ENCODE measurements around the gene KDM8.

Gene KDM8

GRCh38 chr16:27233731-27234130 lies 30.4 kb downstream of the KDM8 start:
- H3K27ac ChIP-seq (ENCODE audit: low read depth, low read length): no peak overlapping the region

GRCh38 chr16:27234171-27234570 lies 30.8 kb downstream of the KDM8 start:
- Histone ChIP-seq H3K4me1 (ENCODE audit: insufficient read depth, low read length) (peaks cover 17% of the 10 kb centered on the region), H3K9me3 (ENCODE audit: low read length) (no peaks in the 10 kb centered on the region), H3K4me3 (ENCODE audit: low read depth in 1 of 2, low read length in 2 of 2) (no peak overlapping the region), H3K27ac (ENCODE audit: low read depth, low read length) (no peak overlapping the region), H3K36me3 (ENCODE audit: insufficient read depth, low read length) (peaks cover 30% of the 10 kb centered on the region), H3K27me3 (ENCODE audit: control insufficient read depth in 1 of 2, insufficient read depth in 2 of 2, low read length in 2 of 2) (no peaks in the 10 kb centered on the region), H3K9ac (ENCODE audit: low read length) (no peak overlapping the region)

More at GRCh38 chr16:27233731-27234130, 30.4 kb downstream of the KDM8 start:
- H3K9me3 ChIP-seq (ENCODE audit: low read length): no peaks in the 10 kb centered on the region
- no peak overlapping the region for H3K9ac ChIP-seq (ENCODE audit: low read length)
- H3K4me1 ChIP-seq (ENCODE audit: insufficient read depth, low read length): peaks cover 17% of the 10 kb centered on the region
- H3K36me3 ChIP-seq (ENCODE audit: insufficient read depth, low read length): peaks cover 30% of the 10 kb centered on the region
- no peak overlapping the region for H3K4me3 ChIP-seq (ENCODE audit: low read depth in 1 of 2, low read length in 2 of 2)
- H3K27me3 ChIP-seq (ENCODE audit: control insufficient read depth in 1 of 2, insufficient read depth in 2 of 2, low read length in 2 of 2): no peaks in the 10 kb centered on the region

- H3K9ac ChIP-seq (ENCODE audit: low read length): no peak overlapping the region
- no peaks in the 10 kb centered on the region for H3K27me3 ChIP-seq (ENCODE audit: control insufficient read depth in 1 of 2, insufficient read depth in 2 of 2, low read length in 2 of 2)
- no peak overlapping the region for H3K4me3 ChIP-seq (ENCODE audit: low read depth in 1 of 2, low read length in 2 of 2)
- no peaks in the 10 kb centered on the region for H3K9me3 ChIP-seq (ENCODE audit: low read length)
- peaks cover 30% of the 10 kb centered on the region for H3K36me3 ChIP-seq (ENCODE audit: insufficient read depth, low read length)
- peaks cover 18% of the 10 kb centered on the region for H3K4me1 ChIP-seq (ENCODE audit: insufficient read depth, low read length)
- peak overlapping the region; percentile 37 for H3K27ac ChIP-seq (ENCODE audit: low read depth, low read length)
Measured at GRCh38 chr16:27234603-27235002, 31.3 kb downstream of the KDM8 start.

- H3K36me3 ChIP-seq (ENCODE audit: insufficient read depth, low read length): peaks cover 29% of the 10 kb centered on the region
- H3K9me3 ChIP-seq (ENCODE audit: low read length): no peaks in the 10 kb centered on the region
- no peak overlapping the region for H3K9ac ChIP-seq (ENCODE audit: low read length)
- H3K4me3 ChIP-seq (ENCODE audit: low read depth in 1 of 2, low read length in 2 of 2): peak overlapping the region in 1 of 2 donors; percentile 36
- H3K27me3 ChIP-seq (ENCODE audit: control insufficient read depth in 1 of 2, insufficient read depth in 2 of 2, low read length in 2 of 2): no peaks in the 10 kb centered on the region
- H3K27ac ChIP-seq (ENCODE audit: low read depth, low read length): peak overlapping the region; percentile 56
- H3K4me1 ChIP-seq (ENCODE audit: insufficient read depth, low read length): peaks cover 25% of the 10 kb centered on the region
Measured at GRCh38 chr16:27235055-27235937, 32.0 kb downstream of the KDM8 start.

GRCh38 chr16:27235938-27236245 lies 32.6 kb downstream of the KDM8 start:
- Histone ChIP-seq H3K9me3 (ENCODE audit: low read length) (no peaks in the 10 kb centered on the region), H3K4me1 (ENCODE audit: insufficient read depth, low read length) (peaks cover 28% of the 10 kb centered on the region), H3K4me3 (ENCODE audit: low read depth in 1 of 2, low read length in 2 of 2) (peak overlapping the region in 1 of 2 donors; percentile 36), H3K9ac (ENCODE audit: low read length) (no peak overlapping the region), H3K36me3 (ENCODE audit: insufficient read depth, low read length) (peaks cover 23% of the 10 kb centered on the region), H3K27me3 (ENCODE audit: control insufficient read depth in 1 of 2, insufficient read depth in 2 of 2, low read length in 2 of 2) (no peaks in the 10 kb centered on the region), H3K27ac (ENCODE audit: low read depth, low read length) (peak overlapping the region; percentile 56)

- H3K9me3 ChIP-seq (ENCODE audit: low read length): no peaks in the 10 kb centered on the region
- H3K4me1 ChIP-seq (ENCODE audit: insufficient read depth, low read length): peaks cover 34% of the 10 kb centered on the region
- no peak overlapping the region for H3K4me3 ChIP-seq (ENCODE audit: low read depth in 1 of 2, low read length in 2 of 2)
- no peak overlapping the region for H3K27ac ChIP-seq (ENCODE audit: low read depth, low read length)
- H3K9ac ChIP-seq (ENCODE audit: low read length): no peak overlapping the region
- H3K27me3 ChIP-seq (ENCODE audit: control insufficient read depth in 1 of 2, insufficient read depth in 2 of 2, low read length in 2 of 2): no peaks in the 10 kb centered on the region
- peaks cover 25% of the 10 kb centered on the region for H3K36me3 ChIP-seq (ENCODE audit: insufficient read depth, low read length)
Measured at GRCh38 chr16:27236635-27237218, 33.4 kb downstream of the KDM8 start.

- H3K4me1 ChIP-seq (ENCODE audit: insufficient read depth, low read length): peaks cover 41% of the 10 kb centered on the region
- H3K9me3 ChIP-seq (ENCODE audit: low read length): no peaks in the 10 kb centered on the region
- H3K9ac ChIP-seq (ENCODE audit: low read length): no peak overlapping the region
- H3K27me3 ChIP-seq (ENCODE audit: control insufficient read depth in 1 of 2, insufficient read depth in 2 of 2, low read length in 2 of 2): no peaks in the 10 kb centered on the region
- H3K36me3 ChIP-seq (ENCODE audit: insufficient read depth, low read length): peaks cover 19% of the 10 kb centered on the region
- H3K27ac ChIP-seq (ENCODE audit: low read depth, low read length): peak overlapping the region; percentile 25
- H3K4me3 ChIP-seq (ENCODE audit: low read depth in 1 of 2, low read length in 2 of 2): no peak overlapping the region
Measured at GRCh38 chr16:27237219-27238015, 34.1 kb downstream of the KDM8 start.

GRCh38 chr16:27238016-27238587 lies 34.8 kb downstream of the KDM8 start:
- no peak overlapping the region for H3K9ac ChIP-seq (ENCODE audit: low read length)
- H3K4me3 ChIP-seq (ENCODE audit: low read depth in 1 of 2, low read length in 2 of 2): no peak overlapping the region
- H3K9me3 ChIP-seq (ENCODE audit: low read length): no peaks in the 10 kb centered on the region
- H3K27me3 ChIP-seq (ENCODE audit: control insufficient read depth in 1 of 2, insufficient read depth in 2 of 2, low read length in 2 of 2): no peaks in the 10 kb centered on the region
- peaks cover 48% of the 10 kb centered on the region for H3K4me1 ChIP-seq (ENCODE audit: insufficient read depth, low read length)
- peaks cover 14% of the 10 kb centered on the region for H3K36me3 ChIP-seq (ENCODE audit: insufficient read depth, low read length)
- H3K27ac ChIP-seq (ENCODE audit: low read depth, low read length): no peak overlapping the region

- no peak overlapping the region for H3K4me3 ChIP-seq (ENCODE audit: low read depth in 1 of 2, low read length in 2 of 2)
- H3K9me3 ChIP-seq (ENCODE audit: low read length): no peaks in the 10 kb centered on the region
- H3K27me3 ChIP-seq (ENCODE audit: control insufficient read depth in 1 of 2, insufficient read depth in 2 of 2, low read length in 2 of 2): no peaks in the 10 kb centered on the region
- H3K9ac ChIP-seq (ENCODE audit: low read length): no peak overlapping the region
- H3K27ac ChIP-seq (ENCODE audit: low read depth, low read length): no peak overlapping the region
- H3K36me3 ChIP-seq (ENCODE audit: insufficient read depth, low read length): peaks cover 9% of the 10 kb centered on the region
- H3K4me1 ChIP-seq (ENCODE audit: insufficient read depth, low read length): peaks cover 53% of the 10 kb centered on the region
Measured at GRCh38 chr16:27238591-27238990, 35.3 kb downstream of the KDM8 start.

- no peak overlapping the region for H3K9ac ChIP-seq (ENCODE audit: low read length)
- peaks cover 7% of the 10 kb centered on the region for H3K36me3 ChIP-seq (ENCODE audit: insufficient read depth, low read length)
- no peak overlapping the region for H3K27ac ChIP-seq (ENCODE audit: low read depth, low read length)
- H3K27me3 ChIP-seq (ENCODE audit: control insufficient read depth in 1 of 2, insufficient read depth in 2 of 2, low read length in 2 of 2): no peaks in the 10 kb centered on the region
- peaks cover 57% of the 10 kb centered on the region for H3K4me1 ChIP-seq (ENCODE audit: insufficient read depth, low read length)
- H3K9me3 ChIP-seq (ENCODE audit: low read length): no peaks in the 10 kb centered on the region
- no peak overlapping the region for H3K4me3 ChIP-seq (ENCODE audit: low read depth in 1 of 2, low read length in 2 of 2)
Measured at GRCh38 chr16:27239026-27239425, 35.7 kb downstream of the KDM8 start.

All from muscle layer of colon (tissue), 2 donors.